Measurements from ENCODE around the gene RHEB.

The RHEB gene

GRCh38 chr7:151432658-151433521 is 86.8 kb downstream of the RHEB start:
- no peak overlapping the region for H3K4me3 ChIP-seq (ENCODE audit: low read depth in 1 of 2, low read length in 2 of 2)
- H3K9me3 ChIP-seq (ENCODE audit: insufficient read depth, low read length, severe bottlenecking): no peaks in the 10 kb centered on the region
- H2AFZ ChIP-seq (ENCODE audit: low read depth, low read length): no peak overlapping the region; the same call in 1 of the 2 replicates
- peak overlapping the region; percentile 64 for H3K27ac ChIP-seq (ENCODE audit: low read length)
- peak; percentile 67 for DNase-seq
- H3K4me2 ChIP-seq (ENCODE audit: insufficient read depth, low read length): no peak overlapping the region
- peak; percentile 42 for ATAC-seq (ENCODE audit: insufficient read depth, low read depth)
- TF ChIP-seq EZH2 (IDR thresholded peaks at IDR 0.05; ENCODE audit: borderline replicate concordance, low read depth, low read length, severe bottlenecking): no peak
- TF ChIP-seq, protein P1, sequence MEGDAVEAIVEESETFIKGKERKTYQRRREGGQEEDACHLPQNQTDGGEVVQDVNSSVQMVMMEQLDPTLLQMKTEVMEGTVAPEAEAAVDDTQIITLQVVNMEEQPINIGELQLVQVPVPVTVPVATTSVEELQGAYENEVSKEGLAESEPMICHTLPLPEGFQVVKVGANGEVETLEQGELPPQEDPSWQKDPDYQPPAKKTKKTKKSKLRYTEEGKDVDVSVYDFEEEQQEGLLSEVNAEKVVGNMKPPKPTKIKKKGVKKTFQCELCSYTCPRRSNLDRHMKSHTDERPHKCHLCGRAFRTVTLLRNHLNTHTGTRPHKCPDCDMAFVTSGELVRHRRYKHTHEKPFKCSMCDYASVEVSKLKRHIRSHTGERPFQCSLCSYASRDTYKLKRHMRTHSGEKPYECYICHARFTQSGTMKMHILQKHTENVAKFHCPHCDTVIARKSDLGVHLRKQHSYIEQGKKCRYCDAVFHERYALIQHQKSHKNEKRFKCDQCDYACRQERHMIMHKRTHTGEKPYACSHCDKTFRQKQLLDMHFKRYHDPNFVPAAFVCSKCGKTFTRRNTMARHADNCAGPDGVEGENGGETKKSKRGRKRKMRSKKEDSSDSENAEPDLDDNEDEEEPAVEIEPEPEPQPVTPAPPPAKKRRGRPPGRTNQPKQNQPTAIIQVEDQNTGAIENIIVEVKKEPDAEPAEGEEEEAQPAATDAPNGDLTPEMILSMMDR (IDR thresholded peaks at IDR 0.05; ENCODE audit: borderline replicate concordance, extremely low read depth, low read length, poor library complexity, severe bottlenecking): peak; percentile 60
- no peaks in the 10 kb centered on the region for H3K36me3 ChIP-seq (ENCODE audit: insufficient read depth, low read length)
- no peaks in the 10 kb centered on the region for H3K79me2 ChIP-seq (ENCODE audit: insufficient read depth, low read length)
- H4K20me1 ChIP-seq (ENCODE audit: insufficient read depth, low read length): no peaks in the 10 kb centered on the region
- peaks cover 55% of the 10 kb centered on the region for H3K4me1 ChIP-seq (ENCODE audit: insufficient read depth, low read length)
- H3K27me3 ChIP-seq (ENCODE audit: insufficient read depth, low read length, poor library complexity): no peaks in the 10 kb centered on the region
- H3K9ac ChIP-seq (ENCODE audit: low read depth, low read length): no peak overlapping the region

GRCh38 chr7:151431768-151432311 is 87.9 kb downstream of the RHEB start:
- Histone ChIP-seq H2AFZ (ENCODE audit: low read depth, low read length) (no peak overlapping the region), H4K20me1 (ENCODE audit: insufficient read depth, low read length) (no peaks in the 10 kb centered on the region), H3K9ac (ENCODE audit: low read depth, low read length) (no peak overlapping the region), H3K9me3 (ENCODE audit: insufficient read depth, low read length, severe bottlenecking) (no peaks in the 10 kb centered on the region), H3K36me3 (ENCODE audit: insufficient read depth, low read length) (no peaks in the 10 kb centered on the region), H3K4me2 (ENCODE audit: insufficient read depth, low read length) (no peak overlapping the region), H3K4me1 (ENCODE audit: insufficient read depth, low read length) (peaks cover 65% of the 10 kb centered on the region), H3K4me3 (ENCODE audit: low read depth in 1 of 2, low read length in 2 of 2) (no peak overlapping the region), H3K27ac (ENCODE audit: low read length) (peak overlapping the region; percentile 28; the same call in 1 of the 2 replicates), H3K79me2 (ENCODE audit: insufficient read depth, low read length) (no peaks in the 10 kb centered on the region), H3K27me3 (ENCODE audit: insufficient read depth, low read length, poor library complexity) (no peaks in the 10 kb centered on the region)
- no peak for DNase-seq
- ATAC-seq (ENCODE audit: insufficient read depth, low read depth): no peak
- TF ChIP-seq, protein P1 (IDR thresholded peaks at IDR 0.05; ENCODE audit: borderline replicate concordance, extremely low read depth, low read length, poor library complexity, severe bottlenecking): no peak
- TF ChIP-seq EZH2 (IDR thresholded peaks at IDR 0.05; ENCODE audit: borderline replicate concordance, low read depth, low read length, severe bottlenecking): no peak

GRCh38 chr7:151431281-151431767 is 88.4 kb downstream of the RHEB start:
- TF ChIP-seq, protein P1 (IDR thresholded peaks at IDR 0.05; ENCODE audit: borderline replicate concordance, extremely low read depth, low read length, poor library complexity, severe bottlenecking): no peak
- no peak for TF ChIP-seq EZH2 (IDR thresholded peaks at IDR 0.05; ENCODE audit: borderline replicate concordance, low read depth, low read length, severe bottlenecking)
- peaks cover 65% of the 10 kb centered on the region for H3K4me1 ChIP-seq (ENCODE audit: insufficient read depth, low read length)
- no peak overlapping the region for H3K4me2 ChIP-seq (ENCODE audit: insufficient read depth, low read length)
- H3K36me3 ChIP-seq (ENCODE audit: insufficient read depth, low read length): no peaks in the 10 kb centered on the region
- no peaks in the 10 kb centered on the region for H3K9me3 ChIP-seq (ENCODE audit: insufficient read depth, low read length, severe bottlenecking)
- ATAC-seq (ENCODE audit: insufficient read depth, low read depth) (no peak), DNase-seq (no peak)
- no peak overlapping the region for H3K4me3 ChIP-seq (ENCODE audit: low read depth in 1 of 2, low read length in 2 of 2)
- H3K9ac ChIP-seq (ENCODE audit: low read depth, low read length): no peak overlapping the region
- H3K27ac ChIP-seq (ENCODE audit: low read length): no peak overlapping the region
- no peaks in the 10 kb centered on the region for H3K79me2 ChIP-seq (ENCODE audit: insufficient read depth, low read length)
- no peaks in the 10 kb centered on the region for H4K20me1 ChIP-seq (ENCODE audit: insufficient read depth, low read length)
- H3K27me3 ChIP-seq (ENCODE audit: insufficient read depth, low read length, poor library complexity): no peaks in the 10 kb centered on the region
- no peak overlapping the region for H2AFZ ChIP-seq (ENCODE audit: low read depth, low read length)
